NOMO-1 (cell line): Measurements from ENCODE around the gene VNN1.
A peak's percentile ranks its signal among the peaks of the same experiment; 100 is the strongest.
"Not testable (repeated sequence)": the region's sequence is repeated elsewhere in the genome, so short reads cannot be mapped to it uniquely, and the experiment has no call there.

Source experiments
- DNase-seq, 2 experiments: peaks; one replicate each; lab custom pipeline; 2025; ENCODE audit not compliant: unreplicated experiment in 2 of 2; lab: John Stamatoyannopoulos, UW

VNN1 gene

DNA sequence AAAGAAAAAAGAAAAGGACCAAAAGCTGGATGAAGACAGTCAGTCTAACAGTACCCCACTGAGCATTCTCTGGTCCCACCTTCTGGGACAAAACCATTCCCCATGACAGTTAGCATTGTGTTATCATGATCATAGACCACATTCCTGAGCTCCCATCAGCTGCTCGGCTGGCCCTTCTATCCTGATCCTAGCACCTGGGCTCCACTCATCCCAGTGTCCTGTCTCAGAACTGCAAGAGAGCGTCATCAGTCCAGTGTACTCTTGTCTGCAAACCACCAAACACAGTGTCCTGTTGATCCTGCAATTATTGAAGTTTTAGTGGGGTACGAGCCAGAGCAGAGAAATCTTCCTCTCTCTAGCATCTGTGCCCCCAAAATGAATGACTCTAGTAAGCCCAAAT, 38.9 kb downstream of the VNN1 start:
- DNase-seq, result no peak

DNA sequence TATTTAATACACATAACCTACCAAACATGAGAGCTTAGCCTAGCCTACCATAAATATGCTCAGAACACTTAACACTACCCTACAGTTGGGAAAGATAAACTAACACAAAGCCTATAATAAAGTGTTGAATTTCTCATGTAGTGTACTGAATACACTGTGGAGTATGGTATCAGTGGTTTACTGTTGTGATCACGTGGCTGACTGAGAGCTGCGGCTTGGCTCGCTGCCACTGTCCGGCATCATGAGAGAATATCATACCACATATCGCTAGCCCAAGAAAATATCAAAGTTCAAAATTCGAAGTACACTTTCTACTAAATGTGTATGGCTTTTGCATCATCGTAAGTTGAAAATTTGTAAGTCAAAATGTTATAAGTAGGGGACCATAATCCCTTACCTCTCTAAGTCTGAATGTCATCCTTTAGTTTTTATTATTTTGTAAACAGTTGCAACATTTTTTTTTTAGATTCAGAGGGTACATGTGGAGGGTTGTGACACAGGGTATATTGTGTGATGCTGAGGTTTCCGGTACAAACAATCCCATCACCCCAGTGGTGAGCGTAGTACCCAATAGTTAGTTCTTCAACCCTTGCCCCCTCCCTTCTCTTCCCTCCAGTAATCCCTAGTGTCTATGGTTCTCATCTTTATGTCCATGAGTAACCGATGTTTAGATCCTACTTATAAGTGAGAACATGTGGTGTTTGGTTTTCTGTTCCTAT, 40.3 kb downstream of the VNN1 start:
- DNase-seq, result peak in 1 of 2 experiments; percentile 50

DNA sequence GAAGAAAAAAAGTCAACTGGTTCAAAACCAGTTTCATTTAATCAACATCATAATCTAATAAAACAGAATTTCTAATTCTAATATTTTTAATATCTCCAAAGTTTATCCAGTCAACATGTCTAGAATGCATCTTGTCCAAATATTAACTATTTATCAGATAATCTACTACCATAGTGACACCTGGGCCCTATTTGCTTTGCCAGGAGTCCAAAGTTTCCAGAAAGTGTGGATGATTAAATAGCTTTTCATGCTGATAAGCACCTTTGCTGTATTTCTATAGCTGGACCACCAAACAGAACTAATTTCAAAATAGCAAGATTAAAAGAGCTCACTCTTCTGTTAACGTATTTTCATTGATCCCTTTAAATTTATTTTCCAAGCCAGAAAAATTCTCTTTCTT, 42.6 kb downstream of the VNN1 start:
- no peak for DNase-seq

DNA sequence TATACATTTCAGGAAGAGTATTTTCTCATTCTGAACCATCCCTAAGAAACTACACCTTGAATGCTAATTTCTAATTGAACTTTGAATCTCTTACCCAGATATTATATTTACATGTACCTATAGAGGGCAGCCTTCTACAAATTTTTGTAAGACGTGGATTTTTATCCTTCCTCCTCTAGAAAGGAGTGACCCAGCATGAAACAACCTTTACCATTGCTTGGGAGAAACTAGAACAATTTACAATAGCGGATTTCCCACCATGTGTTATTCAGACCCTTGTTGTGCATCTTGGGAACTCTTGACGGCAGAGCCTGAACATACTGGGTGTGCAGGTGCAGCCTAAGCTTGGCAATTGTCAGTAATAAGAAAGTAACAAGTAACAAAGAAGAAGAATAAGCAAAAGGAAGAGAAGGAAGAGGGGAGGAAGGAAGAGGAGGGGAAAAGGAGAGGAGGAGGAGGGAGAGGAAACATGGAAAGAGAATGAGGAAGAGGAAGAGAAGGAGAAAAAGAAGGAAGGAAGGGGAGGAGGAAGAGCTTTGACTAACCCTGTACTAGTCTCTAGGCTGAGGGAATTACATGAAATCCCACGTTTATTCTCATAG, 44.1 kb downstream of the VNN1 start:
- DNase-seq, result peak; percentile 78 to 84

DNA sequence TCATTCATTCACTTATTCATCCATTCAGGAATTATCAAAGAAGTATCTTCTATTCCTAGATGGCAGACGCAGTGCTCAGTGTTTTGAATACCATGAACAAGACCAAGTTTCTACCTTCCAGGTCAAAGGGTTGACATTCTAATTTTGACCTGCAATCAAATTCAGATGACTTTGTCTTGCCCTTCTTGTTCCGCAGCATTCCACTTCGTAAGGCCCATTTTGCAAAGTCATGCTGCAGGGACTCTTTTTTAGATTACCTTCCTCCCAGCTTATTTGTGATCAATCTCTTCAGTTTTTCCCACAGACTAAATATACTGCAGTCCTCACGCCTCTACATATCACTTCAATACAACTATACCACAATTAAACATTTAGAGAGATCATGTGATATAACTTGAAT, 47.7 kb downstream of the VNN1 start:
- no peak for DNase-seq

DNA sequence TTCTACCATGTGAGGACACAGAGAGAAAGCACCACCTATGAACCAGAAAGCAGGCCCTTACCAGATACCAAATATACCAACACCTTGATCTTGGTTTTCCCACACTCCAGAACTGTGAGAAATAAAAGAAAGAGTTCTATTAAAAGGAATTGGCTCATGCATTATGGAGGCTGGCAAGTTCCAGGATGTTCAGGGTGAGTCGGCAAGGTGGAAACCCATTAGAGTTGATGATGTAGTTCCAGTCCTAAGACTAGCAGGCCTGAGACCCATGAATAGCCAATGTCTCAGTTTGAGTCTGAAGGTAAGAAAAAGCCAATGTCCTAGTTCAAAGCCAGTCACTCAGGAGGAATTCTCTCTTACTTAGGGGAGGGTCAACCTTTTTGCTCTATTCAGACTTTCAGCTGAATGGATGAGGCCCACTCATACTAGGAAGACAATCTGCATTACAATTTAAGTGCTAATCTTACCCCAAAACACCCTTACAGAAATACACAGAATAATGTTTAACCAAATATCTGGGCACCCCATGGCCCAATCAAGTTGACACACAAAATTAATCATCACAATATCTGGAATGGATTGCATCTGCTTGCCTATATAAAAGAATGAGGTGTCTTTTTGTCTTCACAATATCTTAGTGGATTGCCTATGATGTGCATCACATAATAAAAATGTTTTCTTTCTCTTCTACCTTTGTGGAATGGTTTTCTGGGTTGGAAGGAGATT, 49.4 kb downstream of the VNN1 start:
- no peak for DNase-seq

DNA sequence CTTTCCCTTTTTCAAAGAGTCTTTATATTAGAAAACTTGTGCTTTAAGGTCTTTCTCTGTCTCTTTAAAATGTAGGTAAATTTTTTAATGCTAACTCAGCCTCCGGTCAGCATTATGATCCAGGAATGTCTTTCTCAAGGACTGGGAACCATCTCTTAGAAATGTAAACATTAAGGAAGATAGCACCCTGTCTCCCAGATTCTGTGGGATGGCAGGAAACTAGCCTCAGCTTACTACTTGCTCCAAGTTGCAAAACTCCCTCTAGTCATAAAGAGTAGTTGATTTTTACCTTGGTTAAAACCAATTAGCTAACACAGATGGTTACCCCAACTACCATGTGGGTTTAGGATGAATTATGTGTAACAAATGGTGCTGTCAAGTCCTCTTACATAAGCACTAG, 50.2 kb downstream of the VNN1 start:
- no peak for DNase-seq

DNA sequence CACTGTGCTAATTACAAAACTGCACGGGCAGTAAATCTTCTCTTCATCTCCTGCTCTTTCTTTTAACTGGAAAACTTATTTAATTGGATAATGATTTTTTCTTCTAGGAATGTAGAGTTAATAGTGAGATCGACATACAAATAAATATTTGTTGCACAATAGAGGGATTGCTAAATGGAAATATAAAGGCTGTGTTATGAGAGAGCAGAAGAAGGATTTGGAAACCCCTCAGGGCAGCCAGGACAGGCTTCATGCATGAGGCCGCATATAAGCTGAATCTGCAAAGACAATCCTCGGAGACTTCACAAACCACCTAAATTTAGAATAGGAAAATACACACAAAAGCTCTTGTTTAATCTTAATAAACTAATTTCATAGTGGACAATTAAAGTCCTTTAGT, 51.9 kb downstream of the VNN1 start:
- DNase-seq, result no peak

DNA sequence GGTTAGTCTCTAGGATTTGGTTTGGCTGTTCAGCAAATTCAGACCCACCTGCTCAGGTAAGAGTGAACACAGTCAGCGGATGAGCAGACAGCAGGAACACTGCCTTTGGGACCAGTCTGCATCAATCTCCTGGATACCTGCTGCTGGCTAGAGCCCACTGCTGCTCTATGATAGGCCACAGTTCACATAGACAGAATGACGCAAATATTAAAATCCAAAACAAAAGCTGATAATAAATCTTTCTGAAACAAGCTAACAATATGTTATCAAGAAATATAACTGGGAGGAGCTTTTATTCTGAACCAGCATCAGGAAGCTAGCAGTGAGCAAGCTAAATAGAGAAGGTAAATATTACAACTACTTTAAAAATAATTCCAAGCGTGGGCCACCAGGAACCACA, 54.8 kb downstream of the VNN1 start, which contains the start of gene TAAR1:
TSS of gene TAAR1 (minus strand) at position 101 of the 400 bp plus-strand sequence. CDS start 13,179 bp downstream, outside the sequence.
- DNase-seq, result no peak

DNA sequence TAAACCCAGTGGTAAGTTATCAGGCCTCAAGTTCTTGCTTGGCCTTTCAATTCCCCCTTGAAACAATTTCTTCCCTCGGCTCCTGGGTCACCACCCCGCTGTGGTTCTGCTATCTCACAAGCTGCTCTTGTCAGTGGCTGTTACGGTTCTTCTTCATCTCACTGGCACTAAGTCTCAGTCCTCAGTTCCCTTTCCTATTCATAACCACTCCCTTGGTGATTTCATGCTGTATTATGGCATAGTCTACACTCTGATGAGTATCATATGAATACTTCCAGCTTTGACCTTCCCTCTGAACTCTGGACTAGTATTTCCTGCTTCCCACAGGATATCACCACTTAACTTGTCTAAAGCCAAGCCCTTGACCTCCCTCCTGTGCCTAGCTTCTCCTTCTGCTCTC, 62.8 kb downstream of the VNN1 start:
- peak in 1 of 2 experiments; percentile 4 for DNase-seq

DNA sequence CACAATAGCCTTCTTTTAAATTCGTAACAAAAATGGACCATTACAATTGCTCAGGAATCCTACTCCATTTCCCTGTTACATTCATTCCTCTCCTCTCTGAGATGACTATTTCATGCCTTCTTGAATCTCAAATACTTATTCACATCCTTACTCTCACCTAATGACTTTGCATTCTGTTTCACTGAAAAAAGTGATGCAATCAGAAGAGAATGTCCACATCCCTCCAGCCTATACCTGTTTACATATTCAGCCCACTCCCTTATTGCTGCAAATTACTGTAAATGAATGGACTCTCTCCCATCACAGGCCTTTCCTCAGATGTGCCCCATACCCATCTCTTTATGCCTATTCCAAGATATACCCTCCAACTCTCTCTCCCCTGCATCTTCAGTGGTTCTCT, 63.4 kb downstream of the VNN1 start:
- DNase-seq, result no peak

DNA sequence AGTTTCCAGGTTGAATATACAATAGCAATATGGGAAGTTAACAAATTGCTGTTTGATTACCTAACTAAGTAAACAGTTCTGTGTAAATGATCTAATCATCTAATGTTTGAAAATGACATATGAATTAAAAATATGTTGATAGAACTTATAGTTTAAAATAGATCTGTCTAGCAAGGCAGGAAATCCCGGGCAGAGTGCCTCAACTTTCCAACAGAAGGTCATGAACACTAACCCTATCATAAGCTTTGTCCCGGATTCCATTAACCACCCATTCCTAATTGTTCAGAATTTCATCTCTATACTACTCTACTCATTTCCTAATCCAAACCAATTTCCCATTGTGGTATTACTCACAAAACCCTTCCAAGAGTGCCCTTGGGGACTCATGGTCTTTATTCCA, 65.0 kb downstream of the VNN1 start:
- DNase-seq, result no peak

DNA sequence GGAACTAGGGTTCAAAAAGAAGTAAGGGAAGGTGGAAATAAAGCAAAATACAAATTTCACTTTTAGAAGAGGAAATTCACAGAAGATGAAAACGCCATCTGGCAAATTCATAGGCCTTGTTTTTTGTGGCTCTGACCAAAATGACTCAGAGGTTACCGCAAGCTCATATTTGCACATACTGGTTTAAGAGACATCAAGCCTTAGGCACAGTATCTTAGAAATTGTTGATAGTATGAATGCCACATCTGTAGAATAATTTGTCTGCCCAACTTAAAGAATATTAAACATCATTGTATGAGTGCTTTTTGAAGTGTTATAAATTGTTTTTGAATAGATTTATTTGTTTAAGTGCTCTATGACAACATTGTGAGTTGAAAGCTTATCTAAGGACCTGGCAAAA, 65.5 kb downstream of the VNN1 start:
- peak; percentile 60 to 63 for DNase-seq

DNA sequence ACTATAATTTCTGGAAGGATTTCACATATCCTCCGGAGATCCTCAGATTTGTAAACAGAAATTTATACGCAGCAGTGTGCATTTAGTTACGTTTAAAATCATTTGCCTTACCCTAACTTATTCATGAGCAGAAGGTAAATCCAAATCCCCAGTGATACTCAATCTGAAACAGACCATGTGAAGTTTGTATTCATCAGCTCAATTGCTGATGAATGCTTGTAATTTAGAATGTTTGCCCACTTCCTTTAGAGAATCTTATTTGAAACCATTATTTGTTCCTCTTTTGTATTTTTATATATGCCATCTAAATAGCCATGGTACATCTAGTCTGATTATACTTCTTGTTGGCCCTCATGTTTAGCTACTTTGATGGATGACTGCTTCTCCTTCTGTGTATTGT, 70.3 kb downstream of the VNN1 start:
- DNase-seq, result peak in 1 of 2 experiments; percentile 6

DNA sequence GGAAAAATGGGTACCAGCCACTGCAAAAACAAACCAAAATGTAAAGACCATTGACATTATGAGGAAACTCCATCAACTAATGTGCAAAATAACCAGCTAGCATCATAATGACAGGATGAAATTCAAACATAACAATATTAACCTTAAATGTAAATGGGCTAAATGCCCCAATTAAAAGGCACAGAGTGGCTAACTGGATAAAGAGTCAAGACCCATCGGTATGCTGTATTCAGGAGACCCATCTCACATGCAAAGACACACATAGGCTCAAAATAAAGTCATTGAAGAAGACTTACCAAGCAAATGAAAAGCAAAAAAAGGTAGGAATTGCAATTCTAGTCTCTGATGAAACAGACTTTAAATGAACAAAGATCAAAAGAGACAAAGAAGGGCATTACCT, 76.7 kb downstream of the VNN1 start:
- not testable (repeated sequence) for DNase-seq

DNA sequence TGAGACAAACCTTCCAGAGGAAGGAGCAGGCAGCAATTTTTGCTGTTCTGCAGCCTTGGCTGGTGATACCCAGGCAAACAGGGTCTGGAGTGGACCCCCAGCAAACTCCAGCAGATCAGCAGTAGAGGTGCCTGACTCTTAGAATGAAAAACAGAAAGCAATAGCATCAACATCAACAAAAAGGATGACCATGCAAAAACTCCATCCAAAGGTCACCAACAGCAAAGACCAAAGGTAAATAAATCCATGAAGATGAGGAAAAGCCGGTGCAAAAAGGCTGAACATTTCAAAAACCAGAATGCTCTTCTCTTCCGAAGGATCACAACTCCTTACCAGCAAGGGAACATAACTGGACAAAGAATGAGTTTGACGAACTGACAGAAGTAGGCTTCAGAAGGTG, 77.9 kb downstream of the VNN1 start:
- DNase-seq, result not testable (repeated sequence)

DNA sequence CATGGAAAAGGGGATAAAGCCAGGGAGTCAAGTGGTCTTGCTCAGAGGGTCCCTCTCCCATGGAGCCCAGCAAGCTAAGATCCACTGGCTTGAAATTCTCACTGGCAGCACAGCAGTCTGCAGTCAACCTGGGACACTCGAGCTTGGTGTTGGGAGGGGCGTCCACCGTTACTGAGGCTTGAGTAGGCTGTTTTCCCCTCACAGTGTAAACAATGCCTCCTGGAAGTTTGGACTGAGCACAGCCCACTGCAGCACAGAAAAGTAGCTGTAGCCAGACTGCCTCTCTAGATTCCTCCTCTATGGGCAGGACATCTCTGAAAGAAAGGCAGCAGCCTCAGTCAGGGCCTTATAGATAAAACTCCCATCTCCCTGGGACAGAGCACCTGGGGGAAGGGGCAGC, 78.6 kb downstream of the VNN1 start:
- not testable (repeated sequence) for DNase-seq

DNA sequence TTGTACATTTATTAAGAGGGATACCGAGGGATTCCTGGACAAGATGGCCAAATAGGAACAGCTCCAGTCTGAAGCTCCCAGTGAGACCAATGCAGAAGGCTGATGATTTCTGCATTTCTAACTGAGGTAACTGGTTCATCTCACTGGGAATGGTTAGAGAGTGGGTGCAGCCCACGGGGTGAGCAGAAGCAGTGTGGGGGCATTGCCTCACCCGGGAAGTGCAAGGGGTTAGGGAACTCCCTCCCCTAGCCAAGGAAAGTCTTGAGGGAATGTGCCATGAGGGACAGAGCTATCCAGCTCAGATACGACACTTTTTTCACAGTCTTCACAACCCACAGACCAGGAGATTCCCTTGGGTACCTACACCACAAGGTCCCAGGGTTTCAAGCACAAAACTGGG, 79.1 kb downstream of the VNN1 start:
- no peak for DNase-seq

DNA sequence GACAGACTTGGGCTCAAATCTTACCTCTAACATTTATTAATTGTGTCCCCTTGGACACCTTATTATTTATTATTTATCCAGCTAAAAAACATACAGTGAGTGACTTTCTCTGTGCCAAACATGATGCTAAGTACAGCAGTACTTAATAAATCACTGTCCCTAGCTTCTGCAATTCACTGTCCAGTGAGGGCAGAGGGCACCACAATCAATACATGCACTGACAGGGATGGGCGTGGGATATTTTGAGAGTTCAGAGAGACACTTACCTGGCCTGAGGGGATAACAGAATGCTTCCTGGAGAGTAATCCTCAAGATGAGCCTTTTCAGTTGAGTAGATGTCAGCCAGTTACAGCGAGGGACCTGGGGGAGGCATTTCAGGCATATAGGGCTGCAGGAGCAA, 80.5 kb downstream of the VNN1 start:
- DNase-seq, result no peak
